ENCODE measurements around the gene FOXN3.

GRCh38 chr14:89416002-89416995 lies 734 bp downstream of the FOXN3 start:
- TF ChIP-seq CTCF (IDR thresholded peaks at IDR 0.05; ENCODE audit: low read depth, low read length) (no peak), POLR2A (IDR thresholded peaks at IDR 0.05; ENCODE audit: extremely low read depth, insufficient read length) (no peak), MYC (IDR thresholded peaks at IDR 0.05; ENCODE audit: low read depth, low read length) (no peak)
- TF ChIP-seq, protein P1, sequence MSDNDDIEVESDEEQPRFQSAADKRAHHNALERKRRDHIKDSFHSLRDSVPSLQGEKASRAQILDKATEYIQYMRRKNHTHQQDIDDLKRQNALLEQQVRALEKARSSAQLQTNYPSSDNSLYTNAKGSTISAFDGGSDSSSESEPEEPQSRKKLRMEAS (IDR thresholded peaks at IDR 0.05; ENCODE audit: low read depth, low read length): 0 out of 2 replicates have a peak, but pooled peaks have one; percentile 38
